ENCODE measurements around the gene BCL7C.

BCL7C gene

GRCh38 chr16:30912794-30913412 is 19.0 kb upstream of the BCL7C start:
- no peaks in the 10 kb centered on the region for H3K27me3 ChIP-seq (replicated peaks in 2 of 5; ENCODE audit: control insufficient read depth in 4 of 5, insufficient read depth in 5 of 5, low read length in 4 of 5)
- H3K4me1 ChIP-seq (ENCODE audit: control extremely low read depth in 1 of 4, control insufficient read depth in 4 of 4, insufficient read depth in 4 of 4, low read length in 3 of 4), result peaks cover 0 to 17% (median 11%) of the 10 kb centered on the region in 4 experiments
- H3K9me3 ChIP-seq (ENCODE audit: control extremely low read depth in 1 of 5, control insufficient read depth in 4 of 5, insufficient read depth in 2 of 5, low read depth in 1 of 5, low read length in 4 of 5), result no peaks in the 10 kb centered on the region
- no peak overlapping the region for H3K4me3 ChIP-seq (ENCODE audit: control insufficient read depth in 1 of 7, extremely low read depth in 1 of 7, insufficient read depth in 4 of 7, low read depth in 2 of 7, low read length in 6 of 7)
- H3K27ac ChIP-seq (ENCODE audit: insufficient read depth in 1 of 2, low read depth in 1 of 2, low read length in 2 of 2, poor library complexity in 1 of 2, severe bottlenecking in 2 of 2), result no peak overlapping the region
- 94% methylated on average over 6 of the region's 6 CpGs for WGBS (ENCODE audit: insufficient coverage)
- CTCF ChIA-PET, result interaction anchor here (0.6 to 2.3 kb wide), 3 partner anchors 10 to 99 kb away, joined by 5 to 8 read pairs (median 8); no protein-coding TSS in a partner anchor
- no peak for DNase-seq
- POLR2A ChIA-PET, result no interaction called here
- H3K36me3 ChIP-seq (ENCODE audit: control insufficient read depth in 4 of 4, insufficient read depth in 4 of 4, low read length in 3 of 4), result no peaks in the 10 kb centered on the region

GRCh38 chr16:30910427-30911029 is 16.7 kb upstream of the BCL7C start:
- no peak for DNase-seq
- POLR2A ChIA-PET, result no interaction called here
- Histone ChIP-seq H3K4me3 (ENCODE audit: control insufficient read depth in 1 of 7, extremely low read depth in 1 of 7, insufficient read depth in 4 of 7, low read depth in 2 of 7, low read length in 6 of 7) (peak overlapping the region in 1 of 7 experiments; percentile 23), H3K36me3 (ENCODE audit: control insufficient read depth in 4 of 4, insufficient read depth in 4 of 4, low read length in 3 of 4) (no peaks in the 10 kb centered on the region), H3K27me3 (replicated peaks in 2 of 5; ENCODE audit: control insufficient read depth in 4 of 5, insufficient read depth in 5 of 5, low read length in 4 of 5) (no peaks in the 10 kb centered on the region), H3K27ac (ENCODE audit: insufficient read depth in 1 of 2, low read depth in 1 of 2, low read length in 2 of 2, poor library complexity in 1 of 2, severe bottlenecking in 2 of 2) (no peak overlapping the region), H3K4me1 (ENCODE audit: control extremely low read depth in 1 of 4, control insufficient read depth in 4 of 4, insufficient read depth in 4 of 4, low read length in 3 of 4) (peaks cover 0 to 29% (median 16%) of the 10 kb centered on the region in 4 experiments), H3K9me3 (ENCODE audit: control extremely low read depth in 1 of 5, control insufficient read depth in 4 of 5, insufficient read depth in 2 of 5, low read depth in 1 of 5, low read length in 4 of 5) (no peaks in the 10 kb centered on the region)
- CTCF ChIA-PET, result interaction anchor here (1.1 to 1.8 kb wide), 2 partner anchors 32 to 65 kb away, joined by 4 to 7 read pairs; no protein-coding TSS in a partner anchor
- WGBS (ENCODE audit: insufficient coverage), result 56% methylated on average over 11 of the region's 18 CpGs

- WGBS (ENCODE audit: insufficient coverage), result 94% methylated on average over 2 of the region's 4 CpGs
- Histone ChIP-seq H3K36me3 (ENCODE audit: control insufficient read depth in 4 of 4, insufficient read depth in 4 of 4, low read length in 3 of 4) (no peaks in the 10 kb centered on the region), H3K27me3 (replicated peaks in 2 of 5; ENCODE audit: control insufficient read depth in 4 of 5, insufficient read depth in 5 of 5, low read length in 4 of 5) (no peaks in the 10 kb centered on the region), H3K4me1 (ENCODE audit: control extremely low read depth in 1 of 4, control insufficient read depth in 4 of 4, insufficient read depth in 4 of 4, low read length in 3 of 4) (peaks cover 0 to 59% (median 46%) of the 10 kb centered on the region in 4 experiments), H3K4me3 (ENCODE audit: control insufficient read depth in 1 of 7, extremely low read depth in 1 of 7, insufficient read depth in 4 of 7, low read depth in 2 of 7, low read length in 6 of 7) (no peak overlapping the region), H3K9me3 (ENCODE audit: control extremely low read depth in 1 of 5, control insufficient read depth in 4 of 5, insufficient read depth in 2 of 5, low read depth in 1 of 5, low read length in 4 of 5) (no peaks in the 10 kb centered on the region), H3K27ac (ENCODE audit: insufficient read depth in 1 of 2, low read depth in 1 of 2, low read length in 2 of 2, poor library complexity in 1 of 2, severe bottlenecking in 2 of 2) (no peak overlapping the region)
- ChIA-PET CTCF (no interaction called here), POLR2A (no interaction called here)
- no peak for DNase-seq
Measured at GRCh38 chr16:30907064-30907463, 13.2 kb upstream of the BCL7C start.

GRCh38 chr16:30904114-30904780 is 10.4 kb upstream of the BCL7C start:
- no peaks in the 10 kb centered on the region for H3K9me3 ChIP-seq (ENCODE audit: control extremely low read depth in 1 of 5, control insufficient read depth in 4 of 5, insufficient read depth in 2 of 5, low read depth in 1 of 5, low read length in 4 of 5)
- H3K4me1 ChIP-seq (ENCODE audit: control extremely low read depth in 1 of 4, control insufficient read depth in 4 of 4, insufficient read depth in 4 of 4, low read length in 3 of 4), result peaks cover 0 to 57% (median 44%) of the 10 kb centered on the region in 4 experiments
- DNase-seq, result peak in 2 of 3 donors; percentile 53 to 71
- H3K4me3 ChIP-seq (ENCODE audit: control insufficient read depth in 1 of 7, extremely low read depth in 1 of 7, insufficient read depth in 4 of 7, low read depth in 2 of 7, low read length in 6 of 7), result peak overlapping the region in 5 of 7 experiments; percentile 3 to 45 (median 37)
- 69% methylated on average over 19 of the region's 19 CpGs for WGBS (ENCODE audit: insufficient coverage)
- no peaks in the 10 kb centered on the region for H3K36me3 ChIP-seq (ENCODE audit: control insufficient read depth in 4 of 4, insufficient read depth in 4 of 4, low read length in 3 of 4)
- CTCF ChIA-PET, result interaction anchor here (1.4 to 3.2 kb wide), 3 partner anchors 11 to 60 kb away, joined by 3 to 11 read pairs (median 6); no protein-coding TSS in a partner anchor
- POLR2A ChIA-PET, result no interaction called here
- no peaks in the 10 kb centered on the region for H3K27me3 ChIP-seq (replicated peaks in 2 of 5; ENCODE audit: control insufficient read depth in 4 of 5, insufficient read depth in 5 of 5, low read length in 4 of 5)
- peak overlapping the region; percentile 22 to 81 for H3K27ac ChIP-seq (ENCODE audit: insufficient read depth in 1 of 2, low read depth in 1 of 2, low read length in 2 of 2, poor library complexity in 1 of 2, severe bottlenecking in 2 of 2)

GRCh38 chr16:30903596-30903995 is 9.7 kb upstream of the BCL7C start:
- no peaks in the 10 kb centered on the region for H3K36me3 ChIP-seq (ENCODE audit: control insufficient read depth in 4 of 4, insufficient read depth in 4 of 4, low read length in 3 of 4)
- DNase-seq, result peak; percentile 51 to 84 (median 74)
- H3K4me1 ChIP-seq (ENCODE audit: control extremely low read depth in 1 of 4, control insufficient read depth in 4 of 4, insufficient read depth in 4 of 4, low read length in 3 of 4), result peaks cover 0 to 57% (median 44%) of the 10 kb centered on the region in 4 experiments
- peak overlapping the region in 3 of 7 experiments; percentile 12 to 45 (median 28) for H3K4me3 ChIP-seq (ENCODE audit: control insufficient read depth in 1 of 7, extremely low read depth in 1 of 7, insufficient read depth in 4 of 7, low read depth in 2 of 7, low read length in 6 of 7)
- no peaks in the 10 kb centered on the region for H3K27me3 ChIP-seq (replicated peaks in 2 of 5; ENCODE audit: control insufficient read depth in 4 of 5, insufficient read depth in 5 of 5, low read length in 4 of 5)
- H3K9me3 ChIP-seq (ENCODE audit: control extremely low read depth in 1 of 5, control insufficient read depth in 4 of 5, insufficient read depth in 2 of 5, low read depth in 1 of 5, low read length in 4 of 5), result no peaks in the 10 kb centered on the region
- ChIA-PET CTCF (interaction anchor here (1.4 to 3.3 kb wide), 5 partner anchors 9 to 59 kb away, joined by 3 to 52 read pairs (median 8); no protein-coding TSS in a partner anchor), POLR2A (no interaction called here)
- 3% methylated on average over 4 of the region's 4 CpGs for WGBS (ENCODE audit: insufficient coverage)
- H3K27ac ChIP-seq (ENCODE audit: insufficient read depth in 1 of 2, low read depth in 1 of 2, low read length in 2 of 2, poor library complexity in 1 of 2, severe bottlenecking in 2 of 2), result peak overlapping the region; percentile 22 to 81

GRCh38 chr16:30903002-30903401 is 9.1 kb upstream of the BCL7C start:
- Histone ChIP-seq H3K4me3 (ENCODE audit: control insufficient read depth in 1 of 7, extremely low read depth in 1 of 7, insufficient read depth in 4 of 7, low read depth in 2 of 7, low read length in 6 of 7) (peak overlapping the region in 6 of 7 experiments; percentile 70 to 82 (median 76)), H3K27me3 (replicated peaks in 2 of 5; ENCODE audit: control insufficient read depth in 4 of 5, insufficient read depth in 5 of 5, low read length in 4 of 5) (no peaks in the 10 kb centered on the region), H3K9me3 (ENCODE audit: control extremely low read depth in 1 of 5, control insufficient read depth in 4 of 5, insufficient read depth in 2 of 5, low read depth in 1 of 5, low read length in 4 of 5) (no peaks in the 10 kb centered on the region), H3K36me3 (ENCODE audit: control insufficient read depth in 4 of 4, insufficient read depth in 4 of 4, low read length in 3 of 4) (no peaks in the 10 kb centered on the region), H3K4me1 (ENCODE audit: control extremely low read depth in 1 of 4, control insufficient read depth in 4 of 4, insufficient read depth in 4 of 4, low read length in 3 of 4) (peaks cover 0 to 55% (median 42%) of the 10 kb centered on the region in 4 experiments), H3K27ac (ENCODE audit: insufficient read depth in 1 of 2, low read depth in 1 of 2, low read length in 2 of 2, poor library complexity in 1 of 2, severe bottlenecking in 2 of 2) (peak overlapping the region; percentile 77 to 81)
- 63% methylated on average over 4 of the region's 4 CpGs for WGBS (ENCODE audit: insufficient coverage)
- ChIA-PET POLR2A (interaction anchor here (1.4 to 1.8 kb wide), 2 partner anchors 58 to 245 kb away, joined by 3 to 7 read pairs; partner anchors contain the start of gene FBRS), CTCF (interaction anchor here (0.8 to 3.6 kb wide), 9 partner anchors 9 to 58 kb away, joined by 3 to 52 read pairs (median 7); no protein-coding TSS in a partner anchor)
- peak in 1 of 3 donors; percentile 20 for DNase-seq
